ENCODE measurements around the gene ZFAND6.
"Not testable (repeated sequence)": the region's sequence is repeated elsewhere in the genome, so short reads cannot be mapped to it uniquely, and the experiment has no call there.

ZFAND6 gene

GRCh38 chr15:80110920-80111319 is 51.4 kb downstream of the ZFAND6 start:
- TF ChIP-seq JUND (IDR thresholded peaks at IDR 0.05; ENCODE audit: low read depth), result no peak
- no peak for DNase-seq (ENCODE audit: low read depth in 1 of 2, low spot score in 1 of 2)
- in situ Hi-C loops (cut with HindIII; ENCODE audit: low pct_unique_long_range_greater_than_20kb, low sequenced_read_pairs), result no loop called here

- TF ChIP-seq JUND (IDR thresholded peaks at IDR 0.05; ENCODE audit: low read depth), result no peak
- no peak for DNase-seq (ENCODE audit: low read depth in 1 of 2, low spot score in 1 of 2)
- in situ Hi-C loops (cut with HindIII; ENCODE audit: low pct_unique_long_range_greater_than_20kb, low sequenced_read_pairs), result no loop called here
Observed at GRCh38 chr15:80114114-80114513, 54.6 kb downstream of the ZFAND6 start.

- no peak for DNase-seq (ENCODE audit: low read depth in 1 of 2, low spot score in 1 of 2)
- in situ Hi-C loops (cut with HindIII; ENCODE audit: low pct_unique_long_range_greater_than_20kb, low sequenced_read_pairs), result no loop called here
- TF ChIP-seq JUND (IDR thresholded peaks at IDR 0.05; ENCODE audit: low read depth), result no peak
Observed at GRCh38 chr15:80115021-80115420, 55.5 kb downstream of the ZFAND6 start.

- in situ Hi-C loops (cut with HindIII; ENCODE audit: low pct_unique_long_range_greater_than_20kb, low sequenced_read_pairs), result no loop called here
- no peak for TF ChIP-seq JUND (IDR thresholded peaks at IDR 0.05; ENCODE audit: low read depth)
- no peak for DNase-seq (ENCODE audit: low read depth in 1 of 2, low spot score in 1 of 2)
Observed at GRCh38 chr15:80118956-80119355, 59.5 kb downstream of the ZFAND6 start.

GRCh38 chr15:80120636-80121035 is 61.2 kb downstream of the ZFAND6 start:
- no peak for TF ChIP-seq JUND (IDR thresholded peaks at IDR 0.05; ENCODE audit: low read depth)
- DNase-seq (ENCODE audit: low read depth in 1 of 2, low spot score in 1 of 2), result no peak
- in situ Hi-C loops (cut with HindIII; ENCODE audit: low pct_unique_long_range_greater_than_20kb, low sequenced_read_pairs), result no loop called here

- in situ Hi-C loops (cut with HindIII; ENCODE audit: low pct_unique_long_range_greater_than_20kb, low sequenced_read_pairs), result no loop called here
- TF ChIP-seq JUND (IDR thresholded peaks at IDR 0.05; ENCODE audit: low read depth), result no peak
- DNase-seq (ENCODE audit: low read depth in 1 of 2, low spot score in 1 of 2), result no peak
Observed at GRCh38 chr15:80121546-80121945, 62.1 kb downstream of the ZFAND6 start.

GRCh38 chr15:80123034-80123433 is 63.6 kb downstream of the ZFAND6 start:
- DNase-seq (ENCODE audit: low read depth in 1 of 2, low spot score in 1 of 2), result no peak
- in situ Hi-C loops (cut with HindIII; ENCODE audit: low pct_unique_long_range_greater_than_20kb, low sequenced_read_pairs), result no loop called here
- TF ChIP-seq JUND (IDR thresholded peaks at IDR 0.05; ENCODE audit: low read depth), result no peak

GRCh38 chr15:80127253-80127652 is 67.8 kb downstream of the ZFAND6 start:
- in situ Hi-C loops (cut with HindIII; ENCODE audit: low pct_unique_long_range_greater_than_20kb, low sequenced_read_pairs); DNase-seq (ENCODE audit: low read depth in 1 of 2, low spot score in 1 of 2): not testable (repeated sequence)

GRCh38 chr15:80127911-80128310 is 68.4 kb downstream of the ZFAND6 start:
- in situ Hi-C loops (cut with HindIII; ENCODE audit: low pct_unique_long_range_greater_than_20kb, low sequenced_read_pairs), result no loop called here
- no peak for TF ChIP-seq JUND (IDR thresholded peaks at IDR 0.05; ENCODE audit: low read depth)
- DNase-seq (ENCODE audit: low read depth in 1 of 2, low spot score in 1 of 2), result no peak

- in situ Hi-C loops (cut with HindIII; ENCODE audit: low pct_unique_long_range_greater_than_20kb, low sequenced_read_pairs), result no loop called here
- TF ChIP-seq JUND (IDR thresholded peaks at IDR 0.05; ENCODE audit: low read depth), result no peak
- no peak for DNase-seq (ENCODE audit: low read depth in 1 of 2, low spot score in 1 of 2)
Observed at GRCh38 chr15:80132382-80132781, 72.9 kb downstream of the ZFAND6 start.

- in situ Hi-C loops (cut with HindIII; ENCODE audit: low pct_unique_long_range_greater_than_20kb, low sequenced_read_pairs), result no loop called here
- TF ChIP-seq JUND (IDR thresholded peaks at IDR 0.05; ENCODE audit: low read depth), result no peak
- no peak for DNase-seq (ENCODE audit: low read depth in 1 of 2, low spot score in 1 of 2)
Observed at GRCh38 chr15:80136854-80137253, 77.4 kb downstream of the ZFAND6 start.

- in situ Hi-C loops (cut with HindIII; ENCODE audit: low pct_unique_long_range_greater_than_20kb, low sequenced_read_pairs), result no loop called here
- TF ChIP-seq JUND (IDR thresholded peaks at IDR 0.05; ENCODE audit: low read depth), result no peak
- no peak for DNase-seq (ENCODE audit: low read depth in 1 of 2, low spot score in 1 of 2)
Observed at GRCh38 chr15:80138961-80139360, 79.5 kb downstream of the ZFAND6 start.

- no peak for TF ChIP-seq JUND (IDR thresholded peaks at IDR 0.05; ENCODE audit: low read depth)
- in situ Hi-C loops (cut with HindIII; ENCODE audit: low pct_unique_long_range_greater_than_20kb, low sequenced_read_pairs), result no loop called here
- DNase-seq (ENCODE audit: low read depth in 1 of 2, low spot score in 1 of 2), result no peak
Observed at GRCh38 chr15:80140909-80141308, 81.4 kb downstream of the ZFAND6 start.

GRCh38 chr15:80141916-80142598 is 82.6 kb downstream of the ZFAND6 start:
- no peak for TF ChIP-seq JUND (IDR thresholded peaks at IDR 0.05; ENCODE audit: low read depth)
- in situ Hi-C loops (cut with HindIII; ENCODE audit: low pct_unique_long_range_greater_than_20kb, low sequenced_read_pairs), result no loop called here
- no peak for DNase-seq (ENCODE audit: low read depth in 1 of 2, low spot score in 1 of 2)
